OCI-LY3 (cell line): ENCODE results near the gene TXNDC12.

ENCODE experiments used
- H2AFZ ChIP-seq: fragments of 200-600, 300-600 bp; shearing (Covaris generic); 2 replicates; pipeline ENCODE4 v1.6.0; 2014; ENCODE audit warnings: antibody characterized with exemption, low read depth, low read length
- H3K27ac ChIP-seq: fragments of 200-600, 300-600 bp; sonication (generic); 2 replicates; pipeline ENCODE4 v1.5.1; 2014; ENCODE audit warnings: mild to moderate bottlenecking, low read length, moderate library complexity, mixed read lengths
- H3K27me3 ChIP-seq: fragments of 200-600, 300-600 bp; sonication (generic); 2 replicates; pipeline ENCODE4 v1.6.1; 2014; ENCODE audit warnings: low read depth, low read length, mixed read lengths
- H3K36me3 ChIP-seq: fragments of 200-600, 300-600 bp; sonication (generic); replicated peaks from 2 replicates; pipeline ENCODE3; 2014; ENCODE audit warnings: low read depth, low read length, mixed read lengths
- H3K4me1 ChIP-seq: fragments of 300-600, 200-600 bp; sonication (generic); 2 replicates; pipeline ENCODE4 v1.6.1; 2014; ENCODE audit warnings: low read length, mixed read lengths
- H3K4me2 ChIP-seq: fragments of 200-600, 300-600 bp; sonication (generic); 2 replicates; pipeline ENCODE4 v1.6.1; 2014; ENCODE audit warnings: low read length, mixed read lengths
- H3K4me3 ChIP-seq: fragments of 300-600, 200-600 bp; sonication (generic); 2 replicates; pipeline ENCODE4 v1.5.1; 2014; ENCODE audit warnings: antibody characterized with exemption, mild to moderate bottlenecking, low read length, moderate library complexity
- H3K79me2 ChIP-seq: fragments of 300-600, 200-600 bp; shearing (Covaris generic); 2 replicates; pipeline ENCODE4 v1.6.1; 2014; ENCODE audit warnings: mild to moderate bottlenecking, low read length, mixed read lengths
- H3K9ac ChIP-seq: fragments of 300-600, 200-600 bp; shearing (Covaris generic); 2 replicates; pipeline ENCODE4 v1.6.0; 2014; ENCODE audit warnings: mild to moderate bottlenecking, low read length, moderate library complexity
- H3K9me3 ChIP-seq: fragments of 200-600, 300-600 bp; shearing (Covaris generic); 2 replicates; pipeline ENCODE4 v1.6.1; 2014; ENCODE audit warnings: low read length, mixed read lengths; ENCODE audit not compliant: insufficient read depth
- H4K20me1 ChIP-seq: fragments of 200-600, 300-600 bp; sonication (generic); 2 replicates; pipeline ENCODE4 v1.6.1; 2016; ENCODE audit warnings: low read length, mixed read lengths; ENCODE audit not compliant: insufficient read depth
- EZH2phosphoT487 ChIP-seq: fragments of 200-600 bp; shearing (Covaris generic); IDR thresholded peaks from 2 replicates; pipeline ENCODE4 v1.6.1; 2018; ENCODE audit warnings: antibody characterized with exemption, mixed run types, low read depth
- TF ChIP-seq, protein P1 (sequence below): fragments of 200-600, 300-600 bp; sonication (generic); IDR thresholded peaks from 2 replicates; pipeline ENCODE4 v1.5.1; 2014; ENCODE audit warnings: antibody characterized with exemption, low read length, low read depth

The TXNDC12 gene

DNA sequence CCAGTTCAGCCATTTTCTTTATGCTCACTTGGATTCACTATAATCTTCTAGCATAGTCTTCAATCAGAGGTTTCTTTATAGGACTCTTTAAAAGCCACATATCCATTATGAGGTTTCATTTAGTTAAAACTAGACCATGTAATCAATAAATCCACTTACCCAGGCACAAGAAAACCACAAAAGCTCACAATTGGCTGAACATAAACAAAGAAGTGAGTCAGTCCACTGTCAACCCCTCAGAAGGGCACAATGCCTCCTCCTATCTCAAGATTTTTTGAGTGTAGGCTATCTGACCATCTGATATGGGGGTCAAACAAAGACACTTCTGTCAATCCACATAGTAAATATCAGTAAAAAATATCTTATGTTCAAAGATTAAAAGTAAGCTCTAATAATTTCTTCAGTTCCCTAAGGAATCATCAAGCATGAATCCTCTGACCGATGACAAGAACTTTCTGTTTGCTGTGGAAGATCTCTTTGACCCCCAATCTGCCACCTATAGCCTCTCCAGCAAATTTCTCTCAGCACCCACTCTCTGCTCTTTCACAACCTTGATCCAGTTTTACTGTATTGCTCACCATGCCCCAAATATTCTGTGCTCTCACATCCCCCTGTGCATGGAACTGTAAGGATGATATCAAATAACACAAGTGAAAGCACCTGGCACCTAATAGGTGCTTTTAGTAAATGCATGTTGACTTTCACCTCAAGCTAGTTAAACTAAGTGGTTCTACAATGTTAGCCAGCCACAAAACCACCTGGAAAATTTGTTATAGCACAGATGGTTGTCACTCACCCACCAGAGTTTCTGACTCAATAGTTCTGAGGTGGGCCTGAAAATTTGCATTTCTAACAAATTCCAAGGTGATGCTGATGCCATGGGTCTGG, 81.2 kb downstream of the TXNDC12 start:
- TF ChIP-seq EZH2phosphoT487 = no peak
- TF ChIP-seq, protein P1, sequence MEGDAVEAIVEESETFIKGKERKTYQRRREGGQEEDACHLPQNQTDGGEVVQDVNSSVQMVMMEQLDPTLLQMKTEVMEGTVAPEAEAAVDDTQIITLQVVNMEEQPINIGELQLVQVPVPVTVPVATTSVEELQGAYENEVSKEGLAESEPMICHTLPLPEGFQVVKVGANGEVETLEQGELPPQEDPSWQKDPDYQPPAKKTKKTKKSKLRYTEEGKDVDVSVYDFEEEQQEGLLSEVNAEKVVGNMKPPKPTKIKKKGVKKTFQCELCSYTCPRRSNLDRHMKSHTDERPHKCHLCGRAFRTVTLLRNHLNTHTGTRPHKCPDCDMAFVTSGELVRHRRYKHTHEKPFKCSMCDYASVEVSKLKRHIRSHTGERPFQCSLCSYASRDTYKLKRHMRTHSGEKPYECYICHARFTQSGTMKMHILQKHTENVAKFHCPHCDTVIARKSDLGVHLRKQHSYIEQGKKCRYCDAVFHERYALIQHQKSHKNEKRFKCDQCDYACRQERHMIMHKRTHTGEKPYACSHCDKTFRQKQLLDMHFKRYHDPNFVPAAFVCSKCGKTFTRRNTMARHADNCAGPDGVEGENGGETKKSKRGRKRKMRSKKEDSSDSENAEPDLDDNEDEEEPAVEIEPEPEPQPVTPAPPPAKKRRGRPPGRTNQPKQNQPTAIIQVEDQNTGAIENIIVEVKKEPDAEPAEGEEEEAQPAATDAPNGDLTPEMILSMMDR = no peak
- Histone ChIP-seq H3K27ac (no peak overlapping the region), H3K9me3 (no peaks in the 10 kb centered on the region), H2AFZ (no peak overlapping the region), H3K36me3 (no peaks in the 10 kb centered on the region), H4K20me1 (no peaks in the 10 kb centered on the region), H3K4me3 (no peak overlapping the region), H3K4me2 (no peak overlapping the region), H3K4me1 (peaks cover 3% of the 10 kb centered on the region; the same call in 1 of the 2 replicates), H3K9ac (no peak overlapping the region), H3K79me2 (no peaks in the 10 kb centered on the region), H3K27me3 (no peaks in the 10 kb centered on the region)
